SU-DHL-6 (cell line): ENCODE measurements around the gene REXO1.

ENCODE experiments used
- H2AFZ ChIP-seq: fragments of 200-600 bp; sonication (generic); 2 replicates; pipeline ENCODE4 v1.6.1; 2014; ENCODE audit warnings: low read depth, mild to moderate bottlenecking, moderate library complexity, mixed read lengths, antibody characterized with exemption, low read length; ENCODE audit not compliant: severe bottlenecking
- H3F3A ChIP-seq: fragments of 200-600 bp; shearing (Covaris generic); 2 replicates; pipeline ENCODE4 v1.6.0; 2016; ENCODE audit warnings: antibody characterized with exemption, mild to moderate bottlenecking; ENCODE audit not compliant: insufficient read depth
- H3K27ac ChIP-seq: fragments of 200-600 bp; sonication (generic); 2 replicates; pipeline ENCODE4 v1.5.1; 2016; ENCODE audit warnings: low read depth, mild to moderate bottlenecking, low read length, moderate library complexity, mixed read lengths
- H3K27me3 ChIP-seq: fragments of 200-600 bp; sonication (generic), shearing (Covaris generic); 2 replicates; pipeline ENCODE4 v1.6.0; 2014; ENCODE audit warnings: mild to moderate bottlenecking, low read length
- H3K36me3 ChIP-seq: fragments of 200-600 bp; sonication (generic); 2 replicates; pipeline ENCODE4 v1.6.1; 2014; ENCODE audit warnings: mild to moderate bottlenecking, low read length, mixed read lengths
- H3K4me2 ChIP-seq: fragments of 300-600, 200-600 bp; shearing (Covaris generic), sonication (generic); 2 replicates; pipeline ENCODE4 v1.6.0; 2014; ENCODE audit warnings: low read length, low read depth, mild to moderate bottlenecking; ENCODE audit not compliant: poor library complexity, severe bottlenecking
- H3K4me3 ChIP-seq: fragments of 200-600 bp; sonication (generic); 2 replicates; pipeline ENCODE4 v1.5.1; 2014; ENCODE audit warnings: antibody characterized with exemption, low read length, mild to moderate bottlenecking, mixed read lengths; ENCODE audit not compliant: insufficient read depth, poor library complexity, severe bottlenecking
- H3K79me2 ChIP-seq: fragments of 200-600 bp; sonication (generic); 2 replicates; pipeline ENCODE4 v1.6.1; 2014; ENCODE audit warnings: mild to moderate bottlenecking, low read length, moderate library complexity; ENCODE audit not compliant: insufficient read depth
- H3K9ac ChIP-seq: fragments of 200-600 bp; sonication (generic); 2 replicates; pipeline ENCODE4 v1.7.0; 2014; ENCODE audit warnings: mild to moderate bottlenecking, low read length
- H3K9me2 ChIP-seq: fragments of 200-600 bp; sonication (generic); replicated peaks from 2 replicates; pipeline ENCODE4 v1.6.1; 2014; ENCODE audit warnings: low read length; ENCODE audit not compliant: insufficient read depth
- H3K9me3 ChIP-seq: fragments of 200-600 bp; sonication (generic); 2 replicates; pipeline ENCODE4 v1.6.1; 2014; ENCODE audit warnings: low read length, mixed read lengths; ENCODE audit not compliant: insufficient read depth
- H4K20me1 ChIP-seq: fragments of 200-600 bp; sonication (generic); 2 replicates; pipeline ENCODE4 v1.6.1; 2014; ENCODE audit warnings: low read depth, mild to moderate bottlenecking, antibody characterized with exemption, low read length, moderate library complexity, mixed read lengths
- CTCF ChIP-seq: fragments of 200-600 bp; sonication (generic); IDR thresholded peaks from one replicate; pipeline ENCODE4 v1.5.1; 2017; ENCODE audit warnings: antibody characterized with exemption, mild to moderate bottlenecking, low read length, moderate library complexity; ENCODE audit not compliant: insufficient read depth, poor library complexity, severe bottlenecking
- EZH2phosphoT487 ChIP-seq: fragments of 200-600 bp; sonication (generic), shearing (Covaris generic); conservative IDR thresholded peaks from 2 replicates; pipeline ENCODE4 v1.6.1; 2018; ENCODE audit warnings: mild to moderate bottlenecking, antibody characterized with exemption, low read length, moderate library complexity, mixed read lengths

Gene REXO1

GRCh38 chr19:1807695-1808394, 40.4 kb downstream of the REXO1 start:
- Histone ChIP-seq H3K9me3 (no peaks in the 10 kb centered on the region), H3F3A (no peaks in the 10 kb centered on the region), H4K20me1 (no peaks in the 10 kb centered on the region), H3K27me3 (no peaks in the 10 kb centered on the region), H3K9me2 (no peaks in the 10 kb centered on the region), H3K4me2 (no peak overlapping the region), H3K79me2 (no peaks in the 10 kb centered on the region), H3K36me3 (no peaks in the 10 kb centered on the region), H3K9ac (no peak overlapping the region), H3K27ac (no peak overlapping the region), H3K4me3 (no peak overlapping the region), H2AFZ (no peak overlapping the region)
- TF ChIP-seq EZH2phosphoT487 (no peak), CTCF (no peak)

GRCh38 chr19:1807030-1807694, 41.1 kb downstream of the REXO1 start:
- Histone ChIP-seq H4K20me1 (no peaks in the 10 kb centered on the region), H3K27me3 (no peaks in the 10 kb centered on the region), H3K4me3 (no peak overlapping the region), H3F3A (no peaks in the 10 kb centered on the region), H3K4me2 (no peak overlapping the region), H3K79me2 (no peaks in the 10 kb centered on the region), H2AFZ (no peak overlapping the region), H3K9me2 (no peaks in the 10 kb centered on the region), H3K36me3 (no peaks in the 10 kb centered on the region), H3K9ac (no peak overlapping the region), H3K9me3 (no peaks in the 10 kb centered on the region), H3K27ac (no peak overlapping the region)
- TF ChIP-seq EZH2phosphoT487 (no peak), CTCF (no peak)

GRCh38 chr19:1806184-1807029, 41.9 kb downstream of the REXO1 start:
- TF ChIP-seq CTCF (no peak), EZH2phosphoT487 (no peak)
- no peak overlapping the region for H3K4me2 ChIP-seq
- H3K9me2 ChIP-seq: no peaks in the 10 kb centered on the region

More at GRCh38 chr19:1806184-1807029, 41.9 kb downstream of the REXO1 start:
- H3K9ac ChIP-seq: no peak overlapping the region
- no peaks in the 10 kb centered on the region for H4K20me1 ChIP-seq
- no peaks in the 10 kb centered on the region for H3K27me3 ChIP-seq
- H3K4me3 ChIP-seq: no peak overlapping the region
- H2AFZ ChIP-seq: no peak overlapping the region
- no peaks in the 10 kb centered on the region for H3K9me3 ChIP-seq
- no peak overlapping the region for H3K27ac ChIP-seq
- no peaks in the 10 kb centered on the region for H3K36me3 ChIP-seq
- H3K79me2 ChIP-seq: no peaks in the 10 kb centered on the region
- no peaks in the 10 kb centered on the region for H3F3A ChIP-seq
